A549 (cell line): Measurements from ENCODE around the gene ASTN1.

Experiments used
- CHD2 ChIP-seq: fragments of 150-350 bp; IDR thresholded peaks from 2 replicates; pipeline ENCODE4 v1.6.1; 2014; ENCODE audit warnings: low read length; ENCODE audit not compliant: partially characterized antibody
- EP300 ChIP-seq, 2 experiments: fragments of >200 bp; sonication (Bioruptor Twin); formaldehyde crosslinking; IDR thresholded peaks; 2 replicates in 1 of 2; 3 replicates in 1 of 2; pipeline ENCODE4 v1.6.1; 2016 to 2017
- JUN ChIP-seq, 2 experiments: fragments of >200 bp; sonication (Bioruptor Twin); formaldehyde crosslinking; IDR thresholded peaks; 2 replicates in 1 of 2; 3 replicates in 1 of 2; pipeline ENCODE4 v1.6.1; 2016 to 2017
- MAFK ChIP-seq: fragments of 450-650 bp; IDR thresholded peaks from 2 replicates; pipeline ENCODE4 v1.6.1; 2014; ENCODE audit not compliant: partially characterized antibody
- MYC ChIP-seq: IDR thresholded peaks from 2 replicates; pipeline ENCODE4 v1.6.1; 2012; ENCODE audit warnings: mild to moderate bottlenecking, inconsistent platforms, low read length, improper control_type of control experiment, borderline replicate concordance
- NFE2L2 ChIP-seq: fragments of 150-350 bp; conservative IDR thresholded peaks from 2 replicates; pipeline ENCODE4 v1.6.1; 2014; ENCODE audit warnings: low read length
- NR3C1 ChIP-seq: fragments of >200 bp; sonication (Bioruptor Twin); formaldehyde crosslinking; IDR thresholded peaks from 3 replicates; pipeline ENCODE4 v1.6.1; 2017
- POLR2A ChIP-seq: IDR thresholded peaks from 2 replicates; pipeline ENCODE4 v1.6.1; 2012; ENCODE audit warnings: mild to moderate bottlenecking, low read length
- SMC3 ChIP-seq: fragments of >200 bp; sonication (Bioruptor Twin); formaldehyde crosslinking; IDR thresholded peaks from 3 replicates; pipeline ENCODE4 v1.6.1; 2018; ENCODE audit warnings: inconsistent platforms
- SREBF2 ChIP-seq: fragments of 450-650 bp; IDR thresholded peaks from 2 replicates; pipeline ENCODE4 v1.6.1; 2014; ENCODE audit warnings: mild to moderate bottlenecking, moderate library complexity
- ZSCAN20 ChIP-seq: fragments of 250-450 bp; sonication (Bioruptor Pico); IDR thresholded peaks from 2 replicates; pipeline ENCODE4 v1.8.0; 2022; ENCODE audit warnings: mild to moderate bottlenecking, moderate library complexity
- TF ChIP-seq, protein P1 (sequence below): fragments of >200 bp; sonication (Bioruptor Twin); formaldehyde crosslinking; IDR thresholded peaks from 3 replicates; pipeline ENCODE4 v1.5.1; 2016
- TF ChIP-seq, protein P2 (sequence below): IDR thresholded peaks from 2 replicates; pipeline ENCODE4 v1.6.1; 2012; ENCODE audit warnings: low read depth, borderline replicate concordance

DNA sequence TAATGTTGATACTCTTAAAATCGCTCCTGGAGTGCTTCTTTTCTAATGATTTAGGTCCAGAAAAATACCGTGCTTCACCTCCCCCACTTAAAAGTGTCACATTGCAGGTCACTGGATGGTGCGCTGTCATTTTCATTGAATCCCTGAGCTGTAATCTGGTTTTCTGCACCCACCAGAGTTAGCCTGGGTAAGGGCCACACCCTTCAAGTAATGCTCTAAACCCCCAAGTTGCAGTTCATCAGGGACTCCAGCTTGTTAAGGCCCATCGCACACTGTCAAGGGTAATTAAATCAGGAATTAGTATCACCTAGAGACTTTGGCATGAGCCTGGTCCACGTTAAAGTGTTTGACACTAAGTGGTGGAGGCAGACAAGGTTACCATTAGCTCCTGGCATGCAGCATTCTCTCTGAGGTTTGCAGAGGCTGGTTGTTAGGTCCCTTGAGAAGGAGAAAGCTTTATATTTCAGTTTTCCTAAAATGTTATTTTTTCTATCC lies 34.0 kb downstream of the ASTN1 start:
- TF ChIP-seq, protein P1, sequence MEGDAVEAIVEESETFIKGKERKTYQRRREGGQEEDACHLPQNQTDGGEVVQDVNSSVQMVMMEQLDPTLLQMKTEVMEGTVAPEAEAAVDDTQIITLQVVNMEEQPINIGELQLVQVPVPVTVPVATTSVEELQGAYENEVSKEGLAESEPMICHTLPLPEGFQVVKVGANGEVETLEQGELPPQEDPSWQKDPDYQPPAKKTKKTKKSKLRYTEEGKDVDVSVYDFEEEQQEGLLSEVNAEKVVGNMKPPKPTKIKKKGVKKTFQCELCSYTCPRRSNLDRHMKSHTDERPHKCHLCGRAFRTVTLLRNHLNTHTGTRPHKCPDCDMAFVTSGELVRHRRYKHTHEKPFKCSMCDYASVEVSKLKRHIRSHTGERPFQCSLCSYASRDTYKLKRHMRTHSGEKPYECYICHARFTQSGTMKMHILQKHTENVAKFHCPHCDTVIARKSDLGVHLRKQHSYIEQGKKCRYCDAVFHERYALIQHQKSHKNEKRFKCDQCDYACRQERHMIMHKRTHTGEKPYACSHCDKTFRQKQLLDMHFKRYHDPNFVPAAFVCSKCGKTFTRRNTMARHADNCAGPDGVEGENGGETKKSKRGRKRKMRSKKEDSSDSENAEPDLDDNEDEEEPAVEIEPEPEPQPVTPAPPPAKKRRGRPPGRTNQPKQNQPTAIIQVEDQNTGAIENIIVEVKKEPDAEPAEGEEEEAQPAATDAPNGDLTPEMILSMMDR, result no peak
- TF ChIP-seq ZSCAN20 (CRISPR knock-in tag) (no peak), POLR2A (no peak), NR3C1 (no peak), MYC (no peak), EP300 (IDR thresholded peaks at IDR 0.05) (no peak), CHD2 (no peak), SMC3 (no peak), JUN (IDR thresholded peaks at IDR 0.05) (no peak), SREBF2 (no peak), NFE2L2 (no peak), MAFK (no peak)
- TF ChIP-seq, protein P2, sequence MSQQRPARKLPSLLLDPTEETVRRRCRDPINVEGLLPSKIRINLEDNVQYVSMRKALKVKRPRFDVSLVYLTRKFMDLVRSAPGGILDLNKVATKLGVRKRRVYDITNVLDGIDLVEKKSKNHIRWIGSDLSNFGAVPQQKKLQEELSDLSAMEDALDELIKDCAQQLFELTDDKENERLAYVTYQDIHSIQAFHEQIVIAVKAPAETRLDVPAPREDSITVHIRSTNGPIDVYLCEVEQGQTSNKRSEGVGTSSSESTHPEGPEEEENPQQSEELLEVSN, result no peak
